ENCODE data around the gene DNASE1L2.

DNASE1L2 gene

GRCh38 chr16:2243781-2244180 is 7.5 kb downstream of the DNASE1L2 start:
- peaks cover 28% of the 10 kb centered on the region for H3K36me3 ChIP-seq (ENCODE audit: control insufficient read depth, insufficient read depth, low read length)
- no peak overlapping the region for H3K4me3 ChIP-seq (replicated peaks; ENCODE audit: low read depth, low read length)
- TF ChIP-seq, protein P1, sequence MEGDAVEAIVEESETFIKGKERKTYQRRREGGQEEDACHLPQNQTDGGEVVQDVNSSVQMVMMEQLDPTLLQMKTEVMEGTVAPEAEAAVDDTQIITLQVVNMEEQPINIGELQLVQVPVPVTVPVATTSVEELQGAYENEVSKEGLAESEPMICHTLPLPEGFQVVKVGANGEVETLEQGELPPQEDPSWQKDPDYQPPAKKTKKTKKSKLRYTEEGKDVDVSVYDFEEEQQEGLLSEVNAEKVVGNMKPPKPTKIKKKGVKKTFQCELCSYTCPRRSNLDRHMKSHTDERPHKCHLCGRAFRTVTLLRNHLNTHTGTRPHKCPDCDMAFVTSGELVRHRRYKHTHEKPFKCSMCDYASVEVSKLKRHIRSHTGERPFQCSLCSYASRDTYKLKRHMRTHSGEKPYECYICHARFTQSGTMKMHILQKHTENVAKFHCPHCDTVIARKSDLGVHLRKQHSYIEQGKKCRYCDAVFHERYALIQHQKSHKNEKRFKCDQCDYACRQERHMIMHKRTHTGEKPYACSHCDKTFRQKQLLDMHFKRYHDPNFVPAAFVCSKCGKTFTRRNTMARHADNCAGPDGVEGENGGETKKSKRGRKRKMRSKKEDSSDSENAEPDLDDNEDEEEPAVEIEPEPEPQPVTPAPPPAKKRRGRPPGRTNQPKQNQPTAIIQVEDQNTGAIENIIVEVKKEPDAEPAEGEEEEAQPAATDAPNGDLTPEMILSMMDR (IDR thresholded peaks at IDR 0.05; ENCODE audit: insufficient read depth, low read length, poor library complexity, severe bottlenecking): no peak
- DNase-seq (ENCODE audit: extremely low read depth, insufficient read length): no peak
- H3K27me3 ChIP-seq (replicated peaks; ENCODE audit: control insufficient read depth, insufficient read depth, low read length): no peaks in the 10 kb centered on the region

- TF ChIP-seq, protein P1 (IDR thresholded peaks at IDR 0.05; ENCODE audit: insufficient read depth, low read length, poor library complexity, severe bottlenecking): no peak
- H3K4me3 ChIP-seq (replicated peaks; ENCODE audit: low read depth, low read length): no peak overlapping the region
- no peak for DNase-seq (ENCODE audit: extremely low read depth, insufficient read length)
- H3K36me3 ChIP-seq (ENCODE audit: control insufficient read depth, insufficient read depth, low read length): peaks cover 28% of the 10 kb centered on the region
- no peaks in the 10 kb centered on the region for H3K27me3 ChIP-seq (replicated peaks; ENCODE audit: control insufficient read depth, insufficient read depth, low read length)
Measured at GRCh38 chr16:2244301-2244700, 8.1 kb downstream of the DNASE1L2 start.

DNA sequence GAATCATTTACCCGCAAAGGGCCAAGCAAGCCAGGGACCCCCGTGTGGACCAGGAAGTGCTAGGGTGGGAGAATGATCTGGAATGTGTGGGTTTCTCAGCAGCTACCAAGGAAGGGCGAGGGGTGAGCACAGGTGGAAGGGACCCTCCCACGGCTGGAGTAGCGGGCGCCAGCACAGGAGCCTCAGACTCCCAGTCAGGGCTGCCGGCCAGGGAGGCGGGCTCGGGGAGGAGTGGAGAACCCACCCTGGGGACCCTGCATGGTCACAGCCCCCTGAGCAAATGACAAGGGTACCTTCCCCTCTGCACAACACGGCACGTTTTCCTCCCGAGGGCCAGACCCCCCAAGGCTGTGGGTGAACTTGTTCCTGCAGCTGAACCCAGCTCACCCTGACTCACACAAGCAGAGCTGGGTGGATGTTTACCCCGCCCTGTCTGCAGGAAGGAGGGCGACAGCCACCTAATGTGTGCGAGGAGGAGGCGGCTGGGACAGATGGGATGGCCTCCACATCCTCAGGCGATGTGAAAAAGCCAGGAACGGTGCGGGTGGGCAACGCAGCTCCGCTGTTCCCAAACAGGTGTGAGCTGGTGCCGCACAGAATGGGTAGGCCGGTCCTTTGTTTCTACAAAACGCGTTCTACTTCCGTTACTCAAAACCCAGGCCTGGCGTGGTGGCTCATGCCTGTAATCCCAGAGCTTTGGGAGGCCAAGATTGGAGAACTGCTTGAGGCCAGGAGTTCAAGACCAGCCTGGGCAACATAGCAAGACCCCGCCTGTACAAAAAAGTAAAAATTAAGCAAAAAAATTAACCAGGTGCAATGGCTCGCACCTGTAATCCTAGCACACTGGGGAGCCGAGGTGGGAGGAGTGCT is 8.9 kb downstream of the DNASE1L2 start:
- no peak overlapping the region for H3K4me3 ChIP-seq (replicated peaks; ENCODE audit: low read depth, low read length)
- no peak for DNase-seq (ENCODE audit: extremely low read depth, insufficient read length)
- TF ChIP-seq, protein P1 (IDR thresholded peaks at IDR 0.05; ENCODE audit: insufficient read depth, low read length, poor library complexity, severe bottlenecking): no peak
- no peaks in the 10 kb centered on the region for H3K27me3 ChIP-seq (replicated peaks; ENCODE audit: control insufficient read depth, insufficient read depth, low read length)
- peaks cover 24% of the 10 kb centered on the region for H3K36me3 ChIP-seq (ENCODE audit: control insufficient read depth, insufficient read depth, low read length)

DNA sequence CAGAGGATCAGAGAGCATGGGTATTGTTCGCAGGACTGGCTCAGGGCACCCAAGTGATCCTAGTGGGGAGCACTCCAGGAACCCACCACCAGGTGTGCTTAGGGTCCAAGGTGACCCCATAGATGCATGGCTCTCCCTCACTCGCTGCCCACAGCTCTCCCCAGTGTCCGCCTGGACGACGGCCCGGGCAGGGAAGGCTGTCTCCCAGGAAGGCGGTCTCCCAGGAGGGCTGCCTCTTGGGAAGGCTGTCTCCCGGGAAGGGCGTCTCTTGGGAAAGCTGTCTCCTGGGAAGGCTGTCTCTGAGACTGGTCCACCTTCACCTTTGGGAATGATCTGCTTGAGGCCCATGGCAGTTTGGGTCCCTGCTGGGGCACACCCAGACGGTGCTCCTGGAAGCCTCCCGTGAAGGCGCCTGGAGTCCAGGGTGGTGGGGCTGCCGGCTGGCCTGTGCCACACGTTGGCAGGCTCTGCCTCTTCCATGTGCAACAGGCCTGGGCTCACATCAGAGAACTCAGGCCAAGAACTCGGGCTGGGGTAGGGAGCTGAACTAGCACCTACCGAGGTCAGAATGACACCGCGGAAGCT is 10.1 kb downstream of the DNASE1L2 start:
- Histone ChIP-seq H3K36me3 (ENCODE audit: control insufficient read depth, insufficient read depth, low read length) (peaks cover 24% of the 10 kb centered on the region), H3K4me3 (replicated peaks; ENCODE audit: low read depth, low read length) (no peak overlapping the region), H3K27me3 (replicated peaks; ENCODE audit: control insufficient read depth, insufficient read depth, low read length) (no peaks in the 10 kb centered on the region)
- TF ChIP-seq, protein P1 (IDR thresholded peaks at IDR 0.05; ENCODE audit: insufficient read depth, low read length, poor library complexity, severe bottlenecking): no peak
- no peak for DNase-seq (ENCODE audit: extremely low read depth, insufficient read length)

GRCh38 chr16:2250652-2251295 is 14.5 kb downstream of the DNASE1L2 start:
- Histone ChIP-seq H3K4me3 (replicated peaks; ENCODE audit: low read depth, low read length) (peak overlapping the region; percentile 63), H3K36me3 (ENCODE audit: control insufficient read depth, insufficient read depth, low read length) (peaks cover 21% of the 10 kb centered on the region), H3K27me3 (replicated peaks; ENCODE audit: control insufficient read depth, insufficient read depth, low read length) (no peaks in the 10 kb centered on the region)
- DNase-seq (ENCODE audit: extremely low read depth, insufficient read length): no peak
- TF ChIP-seq, protein P1 (IDR thresholded peaks at IDR 0.05; ENCODE audit: insufficient read depth, low read length, poor library complexity, severe bottlenecking): no peak

All from GM06990 (cell line).